Neural progenitor cell (in vitro differentiated cells): ENCODE results near the gene ITIH2.

Source experiments
- CTCF ChIP-seq: fragments of 200-600 bp; sonication (generic); IDR thresholded peaks from 2 replicates; pipeline ENCODE4 v1.5.1; 2017; ENCODE audit warnings: antibody characterized with exemption, mild to moderate bottlenecking
- EZH2 ChIP-seq: fragments of 200-600 bp; sonication (generic); IDR thresholded peaks from 2 replicates; pipeline ENCODE4 v1.6.1; 2017; ENCODE audit warnings: antibody characterized with exemption, mild to moderate bottlenecking, moderate library complexity
- EZH2phosphoT487 ChIP-seq: fragments of 200-600 bp; sonication (generic); IDR thresholded peaks from 2 replicates; pipeline ENCODE4 v1.6.1; 2017; ENCODE audit warnings: antibody characterized with exemption

GRCh38 chr10:7670157-7670556 lies 33.0 kb upstream of the ITIH2 start:
- TF ChIP-seq CTCF = no peak
- no peak for TF ChIP-seq EZH2
- TF ChIP-seq EZH2phosphoT487 = no peak
